Endometrial microvascular endothelial cells (primary cell): ENCODE results near the gene FEZF1. TPM values are rescaled to one million over a fixed set of nuclear protein-coding genes. Genes with fewer than 3 reads are reported as not detected.

Source experiments
- in situ Hi-C: cut with HindIII; loops from 2 replicates; pipeline ENCODE4 v1.10.0; 2017; ENCODE audit warnings: low sequenced_read_pairs, low pct_unique_long_range_greater_than_20kb; ENCODE audit errors: inconsistent ontology term
- total RNA-seq: library from RNA; depleted of rRNA; stranded (reverse); fragments of >200 nt; gene quantifications from one replicate; pipeline ENCODE4 v1.2.3, GENCODE V29; 2015; ENCODE audit errors: inconsistent ontology term

The FEZF1 gene
- total RNA-seq = not detected

GRCh38 chr7:122304319-122304975, at the start of gene FEZF1:
Gene FEZF1 (minus strand): TSS chr7:122304750. CDS start chr7:122304437, 313 bp downstream.
- in situ Hi-C loops = no loop called here

GRCh38 chr7:122352454-122352853, 47.9 kb upstream of the FEZF1 start:
- in situ Hi-C loops = no loop called here

DNA sequence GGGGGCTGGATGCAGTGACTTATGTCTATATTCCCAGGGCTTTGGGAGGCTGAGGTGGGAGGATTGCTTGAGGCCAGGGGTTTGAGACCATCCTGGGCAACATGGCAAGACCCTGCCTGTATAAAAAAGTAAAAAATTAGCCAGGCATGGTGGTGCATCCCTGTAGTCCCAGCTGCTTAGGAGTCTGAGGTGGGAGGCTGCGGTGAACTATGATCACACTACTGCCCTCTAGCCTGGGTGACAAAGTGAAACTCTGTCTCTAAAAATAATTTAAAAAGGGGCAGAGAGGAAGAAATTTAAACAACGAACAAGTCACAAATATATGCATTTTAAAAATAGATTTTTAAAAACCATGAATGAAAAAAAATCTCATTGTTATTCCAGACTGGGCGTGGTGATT, 46.2 kb upstream of the FEZF1 start:
- in situ Hi-C loops = no loop called here

- in situ Hi-C loops = no loop called here
Measured at GRCh38 chr7:122344303-122344620, 39.7 kb upstream of the FEZF1 start.

DNA sequence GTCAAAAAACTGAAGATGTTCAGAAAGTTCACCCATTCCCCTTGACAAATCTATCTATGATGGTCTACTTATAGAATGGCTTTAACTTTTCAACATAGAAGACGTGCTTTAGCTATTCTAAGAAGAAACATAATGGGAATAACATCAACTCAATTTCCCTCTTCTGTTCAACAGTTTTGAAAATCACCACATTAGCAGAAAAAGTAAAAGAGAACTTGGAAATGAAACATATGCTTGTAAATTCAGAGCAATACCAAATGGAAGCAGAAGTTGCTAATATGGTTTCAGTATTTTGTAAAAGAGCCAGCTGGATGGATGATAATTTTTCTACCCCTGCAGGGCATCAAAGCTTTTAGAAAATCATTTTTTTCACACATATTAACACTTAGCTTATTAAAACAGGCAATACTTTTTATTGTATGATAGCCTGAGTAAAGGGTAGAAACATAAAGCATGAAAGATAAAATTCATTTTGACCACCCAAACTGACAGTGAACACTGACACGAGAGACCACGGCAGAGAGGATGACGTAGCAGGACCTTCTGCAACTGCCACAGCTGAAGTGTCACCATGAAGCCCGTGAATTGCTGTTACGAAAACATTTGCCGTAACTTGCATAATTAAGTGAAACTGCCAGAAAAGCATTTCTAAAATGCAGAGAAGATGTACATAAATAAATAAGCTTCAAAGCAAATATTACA, 39.2 kb upstream of the FEZF1 start:
- in situ Hi-C loops = no loop called here

- in situ Hi-C loops = no loop called here
Measured at GRCh38 chr7:122340427-122340826, 35.9 kb upstream of the FEZF1 start.

GRCh38 chr7:122339145-122339904, 34.8 kb upstream of the FEZF1 start:
- in situ Hi-C loops = no loop called here

GRCh38 chr7:122337011-122337410, 32.5 kb upstream of the FEZF1 start:
- in situ Hi-C loops = no loop called here

GRCh38 chr7:122329145-122329802, 24.7 kb upstream of the FEZF1 start:
- in situ Hi-C loops = no loop called here

GRCh38 chr7:122327969-122328368, 23.4 kb upstream of the FEZF1 start:
- in situ Hi-C loops = no loop called here

- in situ Hi-C loops = loop anchor here (10.0 kb wide), 1 partner anchor 218 kb away; no protein-coding TSS in a partner anchor
Measured at GRCh38 chr7:122316467-122317388, 12.2 kb upstream of the FEZF1 start.

DNA sequence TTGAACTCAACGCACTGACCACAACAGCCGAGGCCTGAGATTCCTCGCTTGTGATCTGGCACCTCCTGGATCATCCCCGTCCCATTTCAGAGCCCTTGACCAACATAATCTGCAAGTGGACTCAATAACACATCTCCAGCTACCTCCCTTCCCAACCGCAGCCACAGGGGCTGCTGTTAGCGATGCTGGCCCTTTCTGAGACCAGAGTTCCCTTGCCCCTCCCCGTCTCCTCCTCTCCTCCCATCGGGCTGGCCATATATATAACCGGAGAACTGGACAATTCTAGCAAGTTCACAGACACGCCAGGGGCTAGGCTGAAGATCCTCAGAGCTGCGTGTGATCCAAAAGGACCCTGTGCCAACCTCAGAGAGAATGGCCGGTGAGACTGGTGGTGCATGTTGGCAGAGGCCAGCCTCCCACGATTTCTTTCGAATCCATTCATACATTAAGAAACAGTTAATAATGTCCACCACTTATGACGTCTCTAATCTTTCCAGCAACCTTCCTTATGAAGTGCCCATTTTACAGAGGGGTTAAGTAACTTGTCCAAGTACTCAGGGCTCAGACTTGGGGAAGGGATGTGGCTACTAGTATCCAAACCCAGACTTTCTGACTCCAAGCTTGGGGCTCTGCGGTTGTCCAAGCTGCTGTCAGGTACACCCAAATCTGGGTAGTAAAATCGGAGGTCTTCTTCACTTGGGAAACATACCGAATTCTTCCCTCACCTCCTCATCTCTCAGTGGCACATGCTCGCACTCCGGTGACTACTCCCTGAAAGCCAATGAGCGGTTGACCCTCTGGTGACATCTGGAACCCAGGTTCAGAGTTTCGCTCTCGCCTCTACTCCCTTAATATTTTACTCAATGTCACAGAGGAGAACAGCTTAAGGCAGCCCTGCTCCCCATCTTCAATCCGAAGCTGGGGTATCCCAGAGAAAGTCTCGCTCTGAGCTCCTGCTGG, 11.2 kb upstream of the FEZF1 start:
- in situ Hi-C loops = loop anchor here (10.0 kb wide), 1 partner anchor 219 kb away; no protein-coding TSS in a partner anchor

DNA sequence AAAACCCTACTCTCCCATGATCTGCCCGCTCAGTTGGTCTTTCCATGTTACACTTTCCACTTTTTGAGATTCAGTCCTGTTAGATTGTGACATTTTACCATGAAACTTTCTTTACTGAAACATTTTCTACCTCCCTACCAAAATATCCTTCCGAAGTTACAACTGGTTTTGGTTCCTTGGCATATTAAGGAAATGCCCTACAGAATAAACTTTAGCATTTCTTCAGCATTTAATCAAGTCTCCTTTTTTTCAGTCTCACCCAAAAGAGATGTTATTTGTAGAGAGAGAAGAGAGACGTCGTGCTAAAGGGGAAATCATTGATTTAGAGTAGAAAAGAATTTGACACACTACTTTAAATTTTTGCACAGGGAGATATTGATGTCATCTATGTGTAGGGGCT, 9.7 kb upstream of the FEZF1 start:
- in situ Hi-C loops = loop anchor here (10.0 kb wide), 1 partner anchor 221 kb away; no protein-coding TSS in a partner anchor

DNA sequence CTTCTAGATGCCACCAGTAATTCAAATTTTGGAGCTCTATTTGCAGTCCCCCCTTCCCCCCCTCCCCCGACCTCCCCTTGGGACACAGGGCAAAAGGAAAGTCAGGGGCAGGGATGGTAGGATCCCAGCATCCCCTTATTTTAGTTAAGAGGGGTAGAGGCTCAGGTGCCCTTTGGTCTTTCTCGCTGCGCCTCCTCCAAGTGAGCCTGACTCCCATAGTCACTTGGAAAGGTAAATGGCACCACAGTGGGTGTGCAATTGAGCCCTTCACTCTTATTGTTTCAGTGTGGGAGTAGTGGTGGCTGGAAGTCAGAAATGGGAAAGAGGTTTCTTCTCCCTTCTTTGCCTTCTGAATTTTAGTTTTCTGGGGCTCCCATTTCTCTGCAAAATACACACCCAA, 8.2 kb upstream of the FEZF1 start:
- in situ Hi-C loops = loop anchor here (10.0 kb wide), 1 partner anchor 222 kb away; no protein-coding TSS in a partner anchor

GRCh38 chr7:122311734-122312450, 7.3 kb upstream of the FEZF1 start:
- in situ Hi-C loops = loop anchor here (10.0 kb wide), 1 partner anchor 223 kb away; no protein-coding TSS in a partner anchor

- in situ Hi-C loops = loop anchor here (10.0 kb wide), 1 partner anchor 224 kb away; no protein-coding TSS in a partner anchor
Measured at GRCh38 chr7:122311050-122311700, 6.6 kb upstream of the FEZF1 start.
